ENCODE data around the gene DHX29. TPM values are rescaled to one million over a fixed set of nuclear protein-coding genes. Genes with fewer than 3 reads are reported as not detected.

Gene DHX29
- total RNA-seq, 1 donor from 2014 or later = 22.5 TPM

- DNase-seq = no peak
- Histone ChIP-seq H3K9me3 (replicated peaks) (no peaks in the 10 kb centered on the region), H3K4me1 (peaks cover 67% of the 10 kb centered on the region), H3K27me3 (ENCODE audit: low read depth) (no peaks in the 10 kb centered on the region), H3K27ac (replicated peaks) (no peak overlapping the region), H3K36me3 (no peaks in the 10 kb centered on the region), H3K4me3 (no peak overlapping the region)
- intact Hi-C loops (cut with micrococcal nuclease) = no loop called here
- TF ChIP-seq CTCF (IDR thresholded peaks at IDR 0.05; ENCODE audit: borderline replicate concordance) = no peak
Measured at GRCh38 chr5:55316289-55316688, 8.8 kb upstream of the DHX29 start.

GRCh38 chr5:55313870-55314617 is 6.5 kb upstream of the DHX29 start:
- H3K9me3 ChIP-seq (replicated peaks) = no peaks in the 10 kb centered on the region

GRCh38 chr5:55308254-55308836 is 851 bp upstream of the DHX29 start:
- H3K9me3 ChIP-seq (replicated peaks) = no peaks in the 10 kb centered on the region
- H3K27me3 ChIP-seq (ENCODE audit: low read depth) = no peaks in the 10 kb centered on the region
- DNase-seq = no peak
- no peak for TF ChIP-seq CTCF (IDR thresholded peaks at IDR 0.05; ENCODE audit: borderline replicate concordance)
- peaks cover 97% of the 10 kb centered on the region for H3K4me1 ChIP-seq
- peak overlapping the region; percentile 96 for H3K27ac ChIP-seq (replicated peaks)
- H3K36me3 ChIP-seq = no peaks in the 10 kb centered on the region
- intact Hi-C loops (cut with micrococcal nuclease) = no loop called here
- H3K4me3 ChIP-seq = peak overlapping the region; percentile 89

More at GRCh38 chr5:55313870-55314617, 6.5 kb upstream of the DHX29 start:
- Histone ChIP-seq H3K4me1 (peaks cover 68% of the 10 kb centered on the region), H3K36me3 (no peaks in the 10 kb centered on the region), H3K4me3 (no peak overlapping the region), H3K27me3 (ENCODE audit: low read depth) (no peaks in the 10 kb centered on the region), H3K27ac (replicated peaks) (peak overlapping the region; percentile 20)
- intact Hi-C loops (cut with micrococcal nuclease) = no loop called here
- no peak for TF ChIP-seq CTCF (IDR thresholded peaks at IDR 0.05; ENCODE audit: borderline replicate concordance)
- no peak for DNase-seq

GRCh38 chr5:55306641-55307382 is 682 bp downstream of the DHX29 start:
- Histone ChIP-seq H3K27me3 (ENCODE audit: low read depth) (no peaks in the 10 kb centered on the region), H3K27ac (replicated peaks) (peak overlapping the region; percentile 96), H3K4me3 (peak overlapping the region; percentile 89), H3K9me3 (replicated peaks) (no peaks in the 10 kb centered on the region), H3K4me1 (peaks cover 83% of the 10 kb centered on the region), H3K36me3 (no peaks in the 10 kb centered on the region)
- no peak for TF ChIP-seq CTCF (IDR thresholded peaks at IDR 0.05; ENCODE audit: borderline replicate concordance)
- DNase-seq = no peak
- intact Hi-C loops (cut with micrococcal nuclease) = no loop called here

- H3K27ac ChIP-seq (replicated peaks) = no peak overlapping the region
- no peaks in the 10 kb centered on the region for H3K27me3 ChIP-seq (ENCODE audit: low read depth)
- intact Hi-C loops (cut with micrococcal nuclease) = no loop called here
- H3K9me3 ChIP-seq (replicated peaks) = peaks cover 7% of the 10 kb centered on the region
- peaks cover 10% of the 10 kb centered on the region for H3K36me3 ChIP-seq
- peak overlapping the region; percentile 89 for H3K4me3 ChIP-seq
- no peak for DNase-seq
- no peak for TF ChIP-seq CTCF (IDR thresholded peaks at IDR 0.05; ENCODE audit: borderline replicate concordance)
- H3K4me1 ChIP-seq = peaks cover 68% of the 10 kb centered on the region
Measured at GRCh38 chr5:55305345-55305744, 2.1 kb downstream of the DHX29 start.

All from left ventricle myocardium inferior (tissue), 1 donor.